Measurements from ENCODE around the gene GLYATL1B.
A peak's percentile ranks its signal among the peaks of the same experiment; 100 is the strongest.
"Not testable (repeated sequence)": the region's sequence is repeated elsewhere in the genome, so short reads cannot be mapped to it uniquely, and the experiment has no call there.

The GLYATL1B gene

GRCh38 chr11:59135648-59136461 lies 49.7 kb downstream of the GLYATL1B start:
- H3K4me3 ChIP-seq (ENCODE audit: insufficient read length, low read depth), result no peak overlapping the region
- H3K9me3 ChIP-seq (ENCODE audit: insufficient read depth, low read length), result peaks cover 28% of the 10 kb centered on the region; the same call in 1 of the 2 replicates
- TF ChIP-seq ZNF274 (IDR thresholded peaks at IDR 0.05; ENCODE audit: low read depth, low read length) (no peak), SUZ12 (IDR thresholded peaks at IDR 0.05; ENCODE audit: extremely low read depth, insufficient read depth, insufficient read length) (no peak), YY1 (IDR thresholded peaks at IDR 0.05; ENCODE audit: insufficient read depth, insufficient read length) (no peak)
- no peaks in the 10 kb centered on the region for H3K4me1 ChIP-seq (ENCODE audit: insufficient read depth, insufficient read length)
- H3K9ac ChIP-seq (ENCODE audit: insufficient read length, low read depth), result peak overlapping the region; percentile 65
- H3K27me3 ChIP-seq (ENCODE audit: insufficient read depth, insufficient read length), result peaks cover 13% of the 10 kb centered on the region
- H3K36me3 ChIP-seq (ENCODE audit: insufficient read depth, insufficient read length, low read length), result no peaks in the 10 kb centered on the region
- DNase-seq (ENCODE audit: low read depth, low spot score), result peak; percentile 69

GRCh38 chr11:59136551-59136950 lies 50.4 kb downstream of the GLYATL1B start:
- H3K9ac ChIP-seq (ENCODE audit: insufficient read length, low read depth); DNase-seq (ENCODE audit: low read depth, low spot score); H3K4me1 ChIP-seq (ENCODE audit: insufficient read depth, insufficient read length); H3K4me3 ChIP-seq (ENCODE audit: insufficient read length, low read depth); H3K36me3 ChIP-seq (ENCODE audit: insufficient read depth, insufficient read length, low read length): not testable (repeated sequence)
- H3K27me3 ChIP-seq (ENCODE audit: insufficient read depth, insufficient read length), result peaks cover 18% of the 10 kb centered on the region
- H3K9me3 ChIP-seq (ENCODE audit: insufficient read depth, low read length), result peaks cover 21% of the 10 kb centered on the region; the same call in 1 of the 2 replicates

DNA sequence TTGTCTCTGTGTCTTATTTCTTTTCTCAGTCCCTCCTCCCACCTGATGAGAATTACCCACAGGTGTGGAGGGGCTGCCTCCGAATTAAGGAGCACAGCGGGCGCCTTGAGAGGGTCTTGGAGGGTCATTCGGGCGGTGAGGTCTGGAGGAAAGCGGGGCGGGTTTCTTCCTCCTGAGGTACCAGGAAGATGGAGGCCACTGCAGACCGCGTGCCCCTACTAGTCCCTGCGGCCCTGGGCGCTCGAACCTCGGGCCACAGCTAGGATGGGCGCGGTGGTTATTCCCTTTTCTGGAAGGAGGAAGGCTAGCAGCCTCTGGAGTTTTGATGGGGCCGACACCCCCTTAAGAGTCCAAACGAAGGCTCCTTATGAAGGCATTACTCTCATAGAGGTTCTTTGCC lies 51.1 kb downstream of the GLYATL1B start:
- TF ChIP-seq SUZ12 (IDR thresholded peaks at IDR 0.05; ENCODE audit: extremely low read depth, insufficient read depth, insufficient read length) (no peak), YY1 (IDR thresholded peaks at IDR 0.05; ENCODE audit: insufficient read depth, insufficient read length) (no peak), ZNF274 (IDR thresholded peaks at IDR 0.05; ENCODE audit: low read depth, low read length) (no peak)
- peaks cover 15% of the 10 kb centered on the region; the same call in 1 of the 2 replicates for H3K9me3 ChIP-seq (ENCODE audit: insufficient read depth, low read length)
- no peaks in the 10 kb centered on the region for H3K36me3 ChIP-seq (ENCODE audit: insufficient read depth, insufficient read length, low read length)
- no peak overlapping the region for H3K9ac ChIP-seq (ENCODE audit: insufficient read length, low read depth)
- peaks cover 22% of the 10 kb centered on the region for H3K27me3 ChIP-seq (ENCODE audit: insufficient read depth, insufficient read length)
- no peak for DNase-seq (ENCODE audit: low read depth, low spot score)
- H3K4me1 ChIP-seq (ENCODE audit: insufficient read depth, insufficient read length), result no peaks in the 10 kb centered on the region
- no peak overlapping the region for H3K4me3 ChIP-seq (ENCODE audit: insufficient read length, low read depth)

GRCh38 chr11:59138643-59139042 lies 52.5 kb downstream of the GLYATL1B start:
- TF ChIP-seq ZNF274 (IDR thresholded peaks at IDR 0.05; ENCODE audit: low read depth, low read length) (no peak), SUZ12 (IDR thresholded peaks at IDR 0.05; ENCODE audit: extremely low read depth, insufficient read depth, insufficient read length) (no peak), YY1 (IDR thresholded peaks at IDR 0.05; ENCODE audit: insufficient read depth, insufficient read length) (no peak)
- no peak overlapping the region for H3K9ac ChIP-seq (ENCODE audit: insufficient read length, low read depth)
- no peaks in the 10 kb centered on the region for H3K36me3 ChIP-seq (ENCODE audit: insufficient read depth, insufficient read length, low read length)
- H3K4me3 ChIP-seq (ENCODE audit: insufficient read length, low read depth), result no peak overlapping the region
- 0 out of 2 replicates have a peak, but pooled peaks cover under 1% of the 10 kb centered on the region for H3K9me3 ChIP-seq (ENCODE audit: insufficient read depth, low read length)
- DNase-seq (ENCODE audit: low read depth, low spot score), result no peak
- no peaks in the 10 kb centered on the region for H3K4me1 ChIP-seq (ENCODE audit: insufficient read depth, insufficient read length)
- H3K27me3 ChIP-seq (ENCODE audit: insufficient read depth, insufficient read length), result peaks cover 35% of the 10 kb centered on the region

GRCh38 chr11:59141191-59141590 lies 55.1 kb downstream of the GLYATL1B start:
- peaks cover 9% of the 10 kb centered on the region; the same call in 1 of the 2 replicates for H3K9me3 ChIP-seq (ENCODE audit: insufficient read depth, low read length)
- no peak overlapping the region for H3K4me3 ChIP-seq (ENCODE audit: insufficient read length, low read depth)
- TF ChIP-seq YY1 (IDR thresholded peaks at IDR 0.05; ENCODE audit: insufficient read depth, insufficient read length), result no peak
- TF ChIP-seq SUZ12 (IDR thresholded peaks at IDR 0.05; ENCODE audit: extremely low read depth, insufficient read depth, insufficient read length), result no peak
- TF ChIP-seq ZNF274 (IDR thresholded peaks at IDR 0.05; ENCODE audit: low read depth, low read length), result no peak
- peaks cover 56% of the 10 kb centered on the region for H3K27me3 ChIP-seq (ENCODE audit: insufficient read depth, insufficient read length)
- no peaks in the 10 kb centered on the region for H3K4me1 ChIP-seq (ENCODE audit: insufficient read depth, insufficient read length)
- no peak for DNase-seq (ENCODE audit: low read depth, low spot score)
- no peaks in the 10 kb centered on the region for H3K36me3 ChIP-seq (ENCODE audit: insufficient read depth, insufficient read length, low read length)
- no peak overlapping the region for H3K9ac ChIP-seq (ENCODE audit: insufficient read length, low read depth)

GRCh38 chr11:59141673-59142460 lies 55.8 kb downstream of the GLYATL1B start:
- DNase-seq (ENCODE audit: low read depth, low spot score), result no peak
- Histone ChIP-seq H3K9ac (ENCODE audit: insufficient read length, low read depth) (peak overlapping the region; percentile 67), H3K36me3 (ENCODE audit: insufficient read depth, insufficient read length, low read length) (no peaks in the 10 kb centered on the region), H3K9me3 (ENCODE audit: insufficient read depth, low read length) (peaks cover 9% of the 10 kb centered on the region; the same call in 1 of the 2 replicates), H3K4me3 (ENCODE audit: insufficient read length, low read depth) (peak overlapping the region; percentile 66), H3K4me1 (ENCODE audit: insufficient read depth, insufficient read length) (no peaks in the 10 kb centered on the region), H3K27me3 (ENCODE audit: insufficient read depth, insufficient read length) (peaks cover 49% of the 10 kb centered on the region)
- TF ChIP-seq ZNF274 (IDR thresholded peaks at IDR 0.05; ENCODE audit: low read depth, low read length) (no peak), SUZ12 (IDR thresholded peaks at IDR 0.05; ENCODE audit: extremely low read depth, insufficient read depth, insufficient read length) (no peak), YY1 (IDR thresholded peaks at IDR 0.05; ENCODE audit: insufficient read depth, insufficient read length) (no peak)

Measured in NT2/D1 (cell line).